Measurements from ENCODE around the gene FXYD6. TPM values are rescaled to one million over a fixed set of nuclear protein-coding genes. Genes with fewer than 3 reads are reported as not detected.

FXYD6 gene
- total and polyA plus RNA-seq, 11 donors = 24.6 to 54.0 (median 39.5) TPM

DNA sequence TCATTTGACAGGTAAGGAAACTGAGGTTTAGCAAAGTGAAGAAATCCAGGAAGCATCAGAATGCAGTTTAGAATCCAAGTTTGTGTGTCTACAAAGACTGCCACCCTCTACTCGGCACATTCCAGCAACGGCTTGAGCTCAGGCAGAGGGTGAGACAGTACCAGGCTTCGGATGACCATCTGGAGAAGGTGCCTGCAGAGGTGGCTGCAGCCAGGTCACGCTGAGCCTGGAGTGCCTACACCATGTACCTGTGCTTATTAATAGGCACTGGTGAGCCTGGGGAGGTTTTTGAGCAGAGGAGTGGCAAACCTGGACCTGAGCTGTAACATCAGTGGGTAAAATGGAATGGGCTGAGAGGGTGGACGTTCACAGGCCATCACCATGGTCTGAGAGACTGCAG, 4.7 kb downstream of the FXYD6 start:
- 75 to 85% (median 82%) methylated on average over 5 of the region's 5 CpGs for WGBS, 4 donors
- Histone ChIP-seq H3K27me3 (peaks cover 0 to 18% (median 0%) of the 10 kb centered on the region in 9 donors), H3K27ac (peak overlapping the region; percentile 26 to 96 (median 74)), H3K9me3 (no peaks in the 10 kb centered on the region), H3K4me1 (peaks cover 4 to 86% (median 57%) of the 10 kb centered on the region in 12 donors), H3K36me3 (peaks cover 0 to 4% (median 0%) of the 10 kb centered on the region in 9 donors), H3K4me3 (no peak overlapping the region)
- intact Hi-C loops (cut with DNase I) = no loop called here
- TF ChIP-seq, protein P1, sequence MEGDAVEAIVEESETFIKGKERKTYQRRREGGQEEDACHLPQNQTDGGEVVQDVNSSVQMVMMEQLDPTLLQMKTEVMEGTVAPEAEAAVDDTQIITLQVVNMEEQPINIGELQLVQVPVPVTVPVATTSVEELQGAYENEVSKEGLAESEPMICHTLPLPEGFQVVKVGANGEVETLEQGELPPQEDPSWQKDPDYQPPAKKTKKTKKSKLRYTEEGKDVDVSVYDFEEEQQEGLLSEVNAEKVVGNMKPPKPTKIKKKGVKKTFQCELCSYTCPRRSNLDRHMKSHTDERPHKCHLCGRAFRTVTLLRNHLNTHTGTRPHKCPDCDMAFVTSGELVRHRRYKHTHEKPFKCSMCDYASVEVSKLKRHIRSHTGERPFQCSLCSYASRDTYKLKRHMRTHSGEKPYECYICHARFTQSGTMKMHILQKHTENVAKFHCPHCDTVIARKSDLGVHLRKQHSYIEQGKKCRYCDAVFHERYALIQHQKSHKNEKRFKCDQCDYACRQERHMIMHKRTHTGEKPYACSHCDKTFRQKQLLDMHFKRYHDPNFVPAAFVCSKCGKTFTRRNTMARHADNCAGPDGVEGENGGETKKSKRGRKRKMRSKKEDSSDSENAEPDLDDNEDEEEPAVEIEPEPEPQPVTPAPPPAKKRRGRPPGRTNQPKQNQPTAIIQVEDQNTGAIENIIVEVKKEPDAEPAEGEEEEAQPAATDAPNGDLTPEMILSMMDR (IDR thresholded peaks at IDR 0.05) = no peak
- no peak for TF ChIP-seq POLR2A (IDR thresholded peaks at IDR 0.05)
- no peak for DNase-seq
- ATAC-seq = no peak

DNA sequence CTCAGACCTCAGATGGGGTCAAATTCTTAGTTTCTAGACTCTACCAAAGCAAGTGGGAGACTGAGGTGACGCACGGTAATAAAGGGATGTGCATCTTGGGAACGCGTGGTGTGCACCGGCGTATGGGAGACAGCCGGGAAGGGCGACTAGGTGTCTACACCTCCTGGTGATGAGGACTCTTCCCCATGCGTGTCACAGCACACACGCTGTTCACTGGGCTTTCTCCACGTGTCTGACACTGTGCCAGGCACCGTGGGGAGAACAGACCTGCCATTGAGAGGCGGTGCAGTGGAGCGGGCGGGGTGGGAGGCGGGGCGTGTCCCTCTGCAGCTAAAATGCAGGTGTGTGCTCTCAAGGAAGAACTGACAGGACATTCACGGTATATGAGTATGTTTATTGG, 5.3 kb downstream of the FXYD6 start:
- intact Hi-C loops (cut with DNase I) = no loop called here
- Histone ChIP-seq H3K27ac (peak overlapping the region in 3 of 12 donors; percentile 54 to 92 (median 55)), H3K4me1 (peaks cover 4 to 91% (median 56%) of the 10 kb centered on the region in 12 donors), H3K27me3 (peaks cover 0 to 12% (median 0%) of the 10 kb centered on the region in 9 donors), H3K9me3 (no peaks in the 10 kb centered on the region), H3K4me3 (no peak overlapping the region), H3K36me3 (peaks cover 0 to 4% (median 0%) of the 10 kb centered on the region in 9 donors)
- TF ChIP-seq, protein P1 (IDR thresholded peaks at IDR 0.05) = no peak
- TF ChIP-seq POLR2A (IDR thresholded peaks at IDR 0.05) = no peak
- DNase-seq = no peak
- WGBS, 4 donors = 75 to 89% (median 83%) methylated on average over 18 of the region's 18 CpGs
- no peak for ATAC-seq

DNA sequence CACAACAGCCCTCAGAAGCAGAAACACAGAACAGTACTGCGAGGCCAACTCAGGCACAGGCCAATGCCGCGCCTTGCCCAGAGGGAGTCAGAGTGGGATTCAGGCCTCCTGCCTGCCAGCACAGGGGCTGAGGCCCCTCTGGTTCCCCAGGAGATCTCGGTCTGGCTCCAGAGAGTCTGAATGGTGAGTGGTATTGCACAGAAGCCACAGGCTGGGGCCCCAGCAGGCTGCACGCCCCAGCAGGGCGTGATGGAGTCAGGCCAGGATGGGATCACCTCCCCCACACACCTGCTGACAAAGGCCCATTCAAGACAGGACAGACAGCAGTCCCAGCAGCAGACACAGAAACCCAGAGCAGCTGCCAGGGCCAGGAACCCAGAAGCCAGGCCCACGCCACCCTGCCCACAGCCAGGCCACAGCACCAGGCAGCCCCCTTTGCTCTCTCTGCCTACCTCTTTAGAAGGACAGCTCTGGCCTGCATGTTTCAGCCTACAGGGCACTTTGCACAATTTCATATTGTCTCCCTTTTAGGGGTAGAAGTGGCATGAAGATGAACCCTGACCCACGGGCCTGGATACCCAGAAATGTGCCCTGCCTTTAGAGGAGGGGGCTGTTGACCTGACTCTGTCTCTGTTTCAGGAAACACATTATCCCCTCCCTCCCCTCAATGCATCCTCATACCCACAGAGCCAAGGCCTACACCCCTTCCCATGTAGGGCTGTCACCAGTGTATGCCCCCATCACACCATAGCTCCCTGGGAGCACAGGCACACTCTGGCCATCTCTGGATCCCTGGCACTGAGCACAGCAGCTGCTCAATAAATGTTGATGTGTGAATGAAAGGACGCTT, 6.1 kb downstream of the FXYD6 start:
- no peak for DNase-seq
- peaks cover 0 to 8% (median 0%) of the 10 kb centered on the region in 9 donors for H3K27me3 ChIP-seq
- H3K4me1 ChIP-seq = peaks cover 4 to 89% (median 53%) of the 10 kb centered on the region in 12 donors
- peaks cover 0 to 4% (median 0%) of the 10 kb centered on the region in 9 donors for H3K36me3 ChIP-seq
- peak in 2 of 4 donors; percentile 18 to 21 for ATAC-seq
- no peaks in the 10 kb centered on the region for H3K9me3 ChIP-seq
- intact Hi-C loops (cut with DNase I) = no loop called here
- H3K27ac ChIP-seq = peak overlapping the region in 11 of 12 donors; percentile 48 to 92 (median 61)
- TF ChIP-seq, protein P1 (IDR thresholded peaks at IDR 0.05) = no peak
- TF ChIP-seq POLR2A (IDR thresholded peaks at IDR 0.05) = no peak
- 60 to 87% (median 68%) methylated on average over 7 to 9 of the region's 9 CpGs for WGBS, 4 donors
- H3K4me3 ChIP-seq = no peak overlapping the region

DNA sequence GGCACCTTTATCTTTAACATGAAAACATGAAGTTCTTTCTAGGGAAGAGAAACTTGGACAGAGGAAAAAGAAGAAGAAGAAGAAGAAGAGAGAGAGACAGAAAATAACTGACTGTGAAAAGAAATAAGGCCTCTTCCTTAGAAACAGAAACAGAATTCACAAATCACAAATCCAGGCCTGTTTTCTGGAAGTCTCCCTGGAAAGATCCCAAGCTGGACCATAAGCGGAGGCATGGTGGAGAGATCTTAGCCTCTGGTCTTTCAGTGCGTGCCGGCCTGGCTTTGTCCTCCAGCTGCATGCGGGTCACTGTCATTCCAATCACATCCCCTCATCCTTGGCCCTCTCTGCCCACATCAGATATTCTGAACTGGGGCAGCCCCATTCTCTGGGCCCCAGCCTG, 6.9 kb downstream of the FXYD6 start:
- ATAC-seq = peak in 2 of 4 donors; percentile 10 to 20

More for the DNA sequence above, 6.9 kb downstream of the FXYD6 start:
- Histone ChIP-seq H3K4me3 (no peak overlapping the region), H3K36me3 (peaks cover 0 to 6% (median 0%) of the 10 kb centered on the region in 9 donors), H3K4me1 (peaks cover 4 to 82% (median 50%) of the 10 kb centered on the region in 12 donors), H3K27me3 (peaks cover 0 to 4% (median 0%) of the 10 kb centered on the region in 9 donors), H3K9me3 (no peaks in the 10 kb centered on the region), H3K27ac (peak overlapping the region; percentile 31 to 92 (median 61))
- no peak for TF ChIP-seq POLR2A (IDR thresholded peaks at IDR 0.05)
- TF ChIP-seq, protein P1 (IDR thresholded peaks at IDR 0.05) = no peak
- WGBS, 4 donors = 24 to 51% (median 38%) methylated on average over 4 of the region's 4 CpGs
- intact Hi-C loops (cut with DNase I) = no loop called here
- DNase-seq = no peak
